ENCODE measurements around the gene RHOA.

- TF ChIP-seq, protein P1, sequence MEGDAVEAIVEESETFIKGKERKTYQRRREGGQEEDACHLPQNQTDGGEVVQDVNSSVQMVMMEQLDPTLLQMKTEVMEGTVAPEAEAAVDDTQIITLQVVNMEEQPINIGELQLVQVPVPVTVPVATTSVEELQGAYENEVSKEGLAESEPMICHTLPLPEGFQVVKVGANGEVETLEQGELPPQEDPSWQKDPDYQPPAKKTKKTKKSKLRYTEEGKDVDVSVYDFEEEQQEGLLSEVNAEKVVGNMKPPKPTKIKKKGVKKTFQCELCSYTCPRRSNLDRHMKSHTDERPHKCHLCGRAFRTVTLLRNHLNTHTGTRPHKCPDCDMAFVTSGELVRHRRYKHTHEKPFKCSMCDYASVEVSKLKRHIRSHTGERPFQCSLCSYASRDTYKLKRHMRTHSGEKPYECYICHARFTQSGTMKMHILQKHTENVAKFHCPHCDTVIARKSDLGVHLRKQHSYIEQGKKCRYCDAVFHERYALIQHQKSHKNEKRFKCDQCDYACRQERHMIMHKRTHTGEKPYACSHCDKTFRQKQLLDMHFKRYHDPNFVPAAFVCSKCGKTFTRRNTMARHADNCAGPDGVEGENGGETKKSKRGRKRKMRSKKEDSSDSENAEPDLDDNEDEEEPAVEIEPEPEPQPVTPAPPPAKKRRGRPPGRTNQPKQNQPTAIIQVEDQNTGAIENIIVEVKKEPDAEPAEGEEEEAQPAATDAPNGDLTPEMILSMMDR (IDR thresholded peaks at IDR 0.05 in 8 of 11, conservative IDR thresholded peaks at IDR 0.05 in 3 of 11) = no peak
- no peak for TF ChIP-seq POLR2A (IDR thresholded peaks at IDR 0.05)
Observed at GRCh38 chr3:49410846-49411534, 786 bp downstream of the RHOA start.

Measured in spleen (tissue), 7 donors.